Ovary (tissue), 9 donors: ENCODE results near the gene ATP13A2. TPM values are rescaled to one million over a fixed set of nuclear protein-coding genes. Genes with fewer than 3 reads are reported as not detected.

Experiments
- DNase-seq, 5 donors: peaks; one replicate each; pipeline ENCODE4 v3.0.0-alpha.2; 2019 to 2020
- H3K27ac ChIP-seq, 2 donors: fragments of 200-600 bp; one replicate each; pipeline versions ENCODE4 v1.5.1 to v1.8.0; 2019 to 2022
- H3K27me3 ChIP-seq: fragments of 200-600 bp; one replicate; pipeline ENCODE4 v1.8.0; 2022
- H3K36me3 ChIP-seq: fragments of 200-600 bp; sonication (generic); one replicate; pipeline ENCODE4 v1.5.1; 2019
- H3K4me1 ChIP-seq: one replicate; pipeline ENCODE4 v1.8.1; 2013; ENCODE audit warnings: mild to moderate bottlenecking, moderate library complexity; ENCODE audit not compliant: insufficient read depth
- H3K4me3 ChIP-seq: fragments of 200-600 bp; sonication (generic); one replicate; pipeline ENCODE4 v1.5.1; 2017
- H3K9me3 ChIP-seq, 2 donors: fragments of 200-600 bp in 1 of 2; sonication (generic) in 1 of 2; one replicate each; pipeline versions ENCODE4 v1.5.1 to v1.8.1; 2013 to 2019; ENCODE audit warnings: mild to moderate bottlenecking in 1 of 2, moderate library complexity in 1 of 2
- CTCF ChIP-seq, 3 donors: fragments of 450-650 bp in 2 of 3; fragments of 200-600 bp in 1 of 3; IDR thresholded peaks; one replicate each; pipeline versions ENCODE4 v1.5.1 to v1.8.0; 2016 to 2022; ENCODE audit warnings: antibody characterized with exemption in 3 of 3, mild to moderate bottlenecking in 1 of 3
- EP300 ChIP-seq: sonication (generic); formaldehyde crosslinking; IDR thresholded peaks from one replicate; pipeline ENCODE4 v1.6.1; 2017; ENCODE audit warnings: antibody characterized with exemption
- POLR2A ChIP-seq: fragments of 450-650 bp; IDR thresholded peaks from one replicate; pipeline ENCODE4 v1.6.1; 2017; ENCODE audit warnings: antibody characterized with exemption, mild to moderate bottlenecking, moderate library complexity
- WGBS, 3 donors: extraction: QIAGEN DNeasy Blood & Tissue Kit in 1 of 3; methylation state at CpG; one replicate each; pipeline versions ENCODE4 v1.1.5 to v1.1.7; 2013 to 2017; 5-methylcytosine and 5-hydroxymethylcytosine counted together
- intact Hi-C, 4 donors: fragments of 100-400 bp; cut with DNase I; formaldehyde crosslinking; loops; one replicate each; pipeline versions ENCODE4 v1.11.0 to v1.15.1; 2022 to 2023
- polyA plus RNA-seq, 2 donors: library from polyadenylated mRNA; stranded (reverse); fragments of 200-250 nt in 1 of 2; fragments of 350-450 nt in 1 of 2; fragmentation: Illumina TruSeq in 1 of 2; extraction: RNeasy Lipid Tissue Mini Kit (QIAGEN cat#74804) in 1 of 2; gene quantifications; one replicate each; pipeline ENCODE4 v1.2.3, GENCODE V29; 2013 to 2014
- total RNA-seq, 7 donors: library from RNA; depleted of rRNA in 2 of 7; stranded (reverse); fragments of >200 nt in 2 of 7; fragmentation: NEBNext Ultra II Directional in 3 of 7; extraction: Animal tissue kit (Norgen Biotek cat#: 25700) in 3 of 7; gene quantifications; one replicate each; pipeline versions ENCODE4 v1.1.0 to v1.2.4, GENCODE V29; 2016 to 2023
- donor health status: DM: no; HTN: no; CAD: no; lungs with moderate emphysema.
- donor health status: DM: no; HTN: no; CAD: no.
- donor health status: Bipolar disorder and iron deficiency.
- donor health status: DM: yes; HTN: yes; CAD: no.
- donor health status: DM: no; HTN: no; CAD: no.
- donor health status: DM: yes; HTN: yes; CAD: no.

Gene ATP13A2
- total and polyA plus RNA-seq, 9 donors: 8.8 to 24.1 (median 18.7) TPM

GRCh38 chr1:17030206-17030605 lies 18.5 kb upstream of the ATP13A2 start:
- WGBS, 3 donors: 79 to 85% (median 81%) methylated on average over 4 of the region's 4 CpGs
- Histone ChIP-seq H3K9me3 (no peaks in the 10 kb centered on the region), H3K4me1 (no peaks in the 10 kb centered on the region), H3K4me3 (no peak overlapping the region), H3K27ac (no peak overlapping the region), H3K36me3 (no peaks in the 10 kb centered on the region), H3K27me3 (no peaks in the 10 kb centered on the region)
- TF ChIP-seq EP300 (no peak), CTCF (IDR thresholded peaks at IDR 0.05) (no peak), POLR2A (no peak)
- intact Hi-C loops: no loop called here
- no peak for DNase-seq

GRCh38 chr1:17028662-17029188 lies 17.0 kb upstream of the ATP13A2 start:
- H3K9me3 ChIP-seq: no peaks in the 10 kb centered on the region
- no peak overlapping the region for H3K4me3 ChIP-seq
- intact Hi-C loops: no loop called here
- 76 to 79% (median 77%) methylated on average over 5 of the region's 5 CpGs for WGBS, 3 donors
- H3K4me1 ChIP-seq: no peaks in the 10 kb centered on the region
- no peak overlapping the region for H3K27ac ChIP-seq
- no peaks in the 10 kb centered on the region for H3K36me3 ChIP-seq
- no peaks in the 10 kb centered on the region for H3K27me3 ChIP-seq
- TF ChIP-seq CTCF (IDR thresholded peaks at IDR 0.05): no peak
- TF ChIP-seq EP300: no peak
- no peak for TF ChIP-seq POLR2A
- no peak for DNase-seq

GRCh38 chr1:17027900-17028299 lies 16.2 kb upstream of the ATP13A2 start:
- Histone ChIP-seq H3K27ac (no peak overlapping the region), H3K4me1 (no peaks in the 10 kb centered on the region)
- intact Hi-C loops: no loop called here

GRCh38 chr1:17027403-17027802 lies 15.7 kb upstream of the ATP13A2 start:
- 83 to 90% (median 83%) methylated on average over 5 of the region's 5 CpGs for WGBS, 3 donors
- no peak for DNase-seq
- H3K9me3 ChIP-seq: no peaks in the 10 kb centered on the region
- no peaks in the 10 kb centered on the region for H3K4me1 ChIP-seq
- no peaks in the 10 kb centered on the region for H3K27me3 ChIP-seq
- TF ChIP-seq POLR2A (no peak), CTCF (IDR thresholded peaks at IDR 0.05) (no peak), EP300 (no peak)
- intact Hi-C loops: no loop called here
- H3K36me3 ChIP-seq: no peaks in the 10 kb centered on the region
- no peak overlapping the region for H3K4me3 ChIP-seq
- H3K27ac ChIP-seq: no peak overlapping the region

More at GRCh38 chr1:17027900-17028299, 16.2 kb upstream of the ATP13A2 start:
- Histone ChIP-seq H3K27me3 (no peaks in the 10 kb centered on the region), H3K36me3 (no peaks in the 10 kb centered on the region), H3K9me3 (no peaks in the 10 kb centered on the region), H3K4me3 (no peak overlapping the region)
- TF ChIP-seq CTCF (IDR thresholded peaks at IDR 0.05): no peak
- no peak for DNase-seq
- WGBS, 3 donors: 69 to 81% (median 73%) methylated on average over 2 of the region's 2 CpGs
